H1 (cell line): ENCODE data around the gene GATA1. TPM values are rescaled to one million over a fixed set of nuclear protein-coding genes. Genes with fewer than 3 reads are reported as not detected.

Source experiments
- CTCF ChIA-PET: fragments of 300-600 bp; sonication (Branson Sonifier 250); formaldehyde crosslinking; loops from one replicate; lab custom pipeline; 2021; ENCODE audit not compliant: partially characterized antibody; lab: Charles Lee
- POLR2A ChIA-PET: fragments of 300-600 bp; sonication (Branson Sonifier 250); formaldehyde crosslinking; loops from one replicate; lab custom pipeline; 2021; ENCODE audit warnings: inconsistent platforms; ENCODE audit not compliant: partially characterized antibody; lab: Charles Lee
- DNase-seq, 2 experiments: peaks; one replicate each; pipeline versions ENCODE4 v3.0.0 to v3.0.0-alpha.2; 2010 to 2022; ENCODE audit warnings: low spot score in 2 of 2, low read depth in 1 of 2, mixed read lengths in 1 of 2
- FAIRE-seq: peaks from 2 replicates; lab custom pipeline; 2011; peaks lifted over from hg19 to GRCh38; lab: Jason Lieb, UNC
- H2AFZ ChIP-seq: 2 replicates; pipeline ENCODE4 v1.8.1; 2012; ENCODE audit warnings: low read length, inconsistent platforms
- H2AK5ac ChIP-seq: 2 replicates; pipeline ENCODE4 v1.6.1; 2013; ENCODE audit warnings: low read depth, low read length
- H2BK120ac ChIP-seq: replicated peaks from 2 replicates; pipeline ENCODE3; 2013; ENCODE audit warnings: low read depth, low read length, inconsistent platforms
- H2BK12ac ChIP-seq: 2 replicates; pipeline ENCODE4 v1.6.1; 2013; ENCODE audit warnings: low read depth, low read length
- H2BK15ac ChIP-seq: 2 replicates; pipeline ENCODE4 v1.6.1; 2013; ENCODE audit warnings: low read length
- H2BK20ac ChIP-seq: 2 replicates; pipeline ENCODE4 v1.6.1; 2013; ENCODE audit warnings: low read length
- H2BK5ac ChIP-seq: 2 replicates; pipeline ENCODE4 v1.6.1; 2013; ENCODE audit warnings: low read depth, low read length
- H3K14ac ChIP-seq: 2 replicates; pipeline ENCODE4 v1.6.1; 2013; ENCODE audit warnings: inconsistent platforms; ENCODE audit not compliant: insufficient read length
- H3K18ac ChIP-seq: 2 replicates; pipeline ENCODE4 v1.6.1; 2013; ENCODE audit warnings: low read length; ENCODE audit errors: extremely low read depth
- H3K23ac ChIP-seq: 2 replicates; pipeline ENCODE4 v1.6.1; 2013; ENCODE audit warnings: inconsistent platforms; ENCODE audit not compliant: insufficient read length
- H3K23me2 ChIP-seq: 2 replicates; pipeline ENCODE4 v1.6.1; 2013; ENCODE audit warnings: low read depth, low read length
- H3K27ac ChIP-seq: 2 replicates; pipeline ENCODE4 v1.6.1; 2011; ENCODE audit warnings: low read depth, low read length, inconsistent platforms
- H3K27me3 ChIP-seq, 4 experiments: replicated peaks in 1 of 4; 1 replicate in 1 of 4; 2 replicates in 3 of 4; pipeline versions ENCODE4 v1.6.1 to v1.8.1; 2011 to 2013; ENCODE audit warnings: low read length in 3 of 4, mild to moderate bottlenecking in 3 of 4, inconsistent platforms in 2 of 4, mixed read lengths in 2 of 4, moderate library complexity in 1 of 4; ENCODE audit not compliant: control insufficient read depth in 3 of 4, insufficient read depth in 3 of 4; ENCODE audit errors: extremely low read depth in 1 of 4
- H3K36me3 ChIP-seq, 4 experiments: 2 replicates each; pipeline versions ENCODE4 v1.6.1 to v1.8.1; 2011 to 2013; ENCODE audit warnings: mild to moderate bottlenecking in 4 of 4, low read length in 3 of 4, moderate library complexity in 2 of 4, control low read depth in 1 of 4, inconsistent platforms in 1 of 4; ENCODE audit not compliant: insufficient read depth in 4 of 4, control insufficient read depth in 2 of 4
- H3K4ac ChIP-seq: replicated peaks from 2 replicates; pipeline ENCODE3; 2013; ENCODE audit warnings: low read length, low read depth, mixed read lengths, inconsistent platforms; ENCODE audit not compliant: insufficient read length
- H3K4me1 ChIP-seq, 4 experiments: replicated peaks in 1 of 4; 1 replicate in 1 of 4; 2 replicates in 3 of 4; pipeline versions ENCODE4 v1.6.1 to v1.8.1; 2011 to 2013; ENCODE audit warnings: low read length in 3 of 4, inconsistent platforms in 2 of 4, mixed read lengths in 1 of 4; ENCODE audit not compliant: insufficient read depth in 4 of 4, control insufficient read depth in 3 of 4
- H3K4me2 ChIP-seq, 2 experiments: 2 replicates each; pipeline versions ENCODE4 v1.6.1 to v1.8.1; 2011 to 2013; ENCODE audit warnings: low read depth in 2 of 2, low read length in 2 of 2, control low read depth in 1 of 2, inconsistent platforms in 1 of 2, mild to moderate bottlenecking in 1 of 2; ENCODE audit not compliant: insufficient read depth in 1 of 2
- H3K4me3 ChIP-seq, 4 experiments: fragments of 200-600, 300-600 bp in 1 of 4; sonication (generic), shearing (Covaris generic), sonication (Bioruptor Twin) in 1 of 4; 2 replicates each; pipeline versions ENCODE4 v1.5.1 to v1.8.1; 2011 to 2016; ENCODE audit warnings: low read length in 4 of 4, low read depth in 3 of 4, control low read depth in 2 of 4, inconsistent platforms in 2 of 4, mild to moderate bottlenecking in 2 of 4, mixed read lengths in 1 of 4, moderate library complexity in 1 of 4; ENCODE audit not compliant: insufficient read depth in 2 of 4; ENCODE audit errors: extremely low read depth in 1 of 4
- H3K56ac ChIP-seq: replicated peaks from 2 replicates; pipeline ENCODE3; 2013; ENCODE audit warnings: low read depth, mild to moderate bottlenecking, mixed read lengths, low read length, inconsistent platforms; ENCODE audit not compliant: insufficient read length
- H3K79me1 ChIP-seq: 2 replicates; pipeline ENCODE4 v1.6.1; 2013; ENCODE audit warnings: low read depth, low read length, control low read depth
- H3K79me2 ChIP-seq, 2 experiments: 2 replicates each; pipeline versions ENCODE4 v1.6.1 to v1.8.1; 2012 to 2013; ENCODE audit warnings: low read length in 2 of 2, mild to moderate bottlenecking in 2 of 2, inconsistent platforms in 1 of 2; ENCODE audit not compliant: insufficient read depth in 2 of 2, control insufficient read depth in 1 of 2
- H3K9ac ChIP-seq, 4 experiments: replicated peaks in 1 of 4; 1 replicate in 1 of 4; 2 replicates in 3 of 4; pipeline versions ENCODE4 v1.6.1 to v1.8.1; 2011 to 2013; ENCODE audit warnings: low read depth in 3 of 4, low read length in 3 of 4, control low read depth in 2 of 4, mild to moderate bottlenecking in 2 of 4, moderate library complexity in 2 of 4, inconsistent platforms in 1 of 4; ENCODE audit errors: extremely low read depth in 1 of 4
- H3K9me3 ChIP-seq, 2 experiments: 2 replicates each; pipeline versions ENCODE4 v1.6.1 to v1.8.1; 2012 to 2013; ENCODE audit warnings: mild to moderate bottlenecking in 2 of 2, moderate library complexity in 2 of 2, control low read depth in 1 of 2, inconsistent platforms in 1 of 2, low read depth in 1 of 2, low read length in 1 of 2, mixed read lengths in 1 of 2; ENCODE audit not compliant: insufficient read depth in 2 of 2
- H4K20me1 ChIP-seq, 2 experiments: replicated peaks in 1 of 2; 2 replicates each; pipeline versions ENCODE3 to v1.8.1; 2011 to 2013; ENCODE audit warnings: inconsistent platforms in 2 of 2, low read length in 2 of 2, mild to moderate bottlenecking in 1 of 2; ENCODE audit not compliant: insufficient read depth in 2 of 2, control insufficient read depth in 1 of 2
- H4K5ac ChIP-seq: 2 replicates; pipeline ENCODE4 v1.6.1; 2013; ENCODE audit warnings: low read length, low read depth, mixed read lengths, inconsistent platforms; ENCODE audit not compliant: insufficient read length
- H4K8ac ChIP-seq: 2 replicates; pipeline ENCODE4 v1.8.0; 2013; ENCODE audit warnings: mild to moderate bottlenecking, moderate library complexity, low read length, inconsistent platforms; ENCODE audit not compliant: insufficient read depth; ENCODE audit errors: extremely low read depth
- H4K91ac ChIP-seq: replicated peaks from 2 replicates; pipeline ENCODE3; 2013; ENCODE audit warnings: low read length, mixed read lengths, inconsistent platforms; ENCODE audit not compliant: insufficient read length
- CTCF ChIP-seq, 3 experiments: IDR thresholded peaks; 1 replicate in 2 of 3; 2 replicates in 1 of 3; pipeline versions ENCODE4 v1.5.1 to v1.6.1; 2011; ENCODE audit warnings: low read length in 3 of 3, mild to moderate bottlenecking in 3 of 3, inconsistent platforms in 2 of 3, low read depth in 1 of 3, moderate library complexity in 1 of 3; ENCODE audit not compliant: insufficient read depth in 1 of 3; ENCODE audit errors: control extremely low read depth in 1 of 3
- GABPA ChIP-seq: IDR thresholded peaks from 2 replicates; pipeline ENCODE4 v1.6.1; 2011; ENCODE audit warnings: mild to moderate bottlenecking, low read length, moderate library complexity, borderline replicate concordance; ENCODE audit not compliant: insufficient read depth
- HDAC2 ChIP-seq, 2 experiments: fragments of 300-600 bp in 1 of 2; sonication (generic) in 1 of 2; IDR thresholded peaks; 2 replicates each; pipeline ENCODE4 v1.6.1; 2011 to 2012; ENCODE audit warnings: low read depth in 2 of 2, low read length in 2 of 2, mild to moderate bottlenecking in 2 of 2, moderate library complexity in 2 of 2, borderline replicate concordance in 1 of 2, inconsistent platforms in 1 of 2
- MAX ChIP-seq: IDR thresholded peaks from 2 replicates; pipeline ENCODE4 v1.6.1; 2012; ENCODE audit warnings: inconsistent platforms
- SP2 ChIP-seq: IDR thresholded peaks from 2 replicates; pipeline ENCODE4 v1.6.1; 2012; ENCODE audit warnings: mild to moderate bottlenecking, low read length, inconsistent platforms
- SP4 ChIP-seq: IDR thresholded peaks from 2 replicates; pipeline ENCODE4 v1.6.1; 2012; ENCODE audit warnings: low read length, inconsistent platforms
- SRF ChIP-seq: IDR thresholded peaks from 2 replicates; pipeline ENCODE4 v1.6.1; 2011; ENCODE audit warnings: mild to moderate bottlenecking, low read depth, low read length, moderate library complexity
- WGBS, 2 experiments: shearing (Covaris generic) in 1 of 2; methylation state at CpG; one replicate each; pipeline versions ENCODE4 v1.1.6 to v1.1.7; 2013 to 2015; ENCODE audit warnings: low lambda C conversion rate in 2 of 2, mixed read lengths in 2 of 2, inconsistent platforms in 1 of 2, low coverage in 1 of 2, missing lambda C conversion rate in 1 of 2; ENCODE audit not compliant: insufficient replicate concordance in 2 of 2, insufficient coverage in 1 of 2, insufficient read length in 1 of 2; ENCODE audit errors: extremely low coverage in 1 of 2, missing lambda C conversion rate in 1 of 2; 5-methylcytosine and 5-hydroxymethylcytosine counted together
- polyA plus RNA-seq, 7 experiments: library from polyadenylated mRNA; depleted of rRNA in 3 of 7; stranded (reverse) in 5 of 7; unstranded in 2 of 7; fragments of >200 nt in 5 of 7; fragments of 200-250 nt in 2 of 7; gene quantifications; 1 replicate in 5 of 7; 2 replicates in 1 of 7; 4 replicates in 1 of 7; pipeline versions ENCODE4 v1.2.1 to v1.2.3, GENCODE V29; 2011 to 2013; ENCODE audit warnings: missing spikeins in 2 of 7, mixed read lengths in 2 of 7
- total RNA-seq: library from RNA; stranded (reverse); fragmentation: NEBNext Ultra II Directional; extraction: Animal tissue kit (Norgen Biotek cat#: 25700); gene quantifications from 2 replicates; pipeline ENCODE4 v1.2.1, GENCODE V29; 2021

The GATA1 gene
- total and polyA plus RNA-seq, 2 of the 8 experiments (the other 6 are each of a cell fraction or from before 2014, with no cell fraction given), result 0.05 TPM; not detected in 1

- Histone ChIP-seq H3K56ac (no peak overlapping the region), H4K8ac (no peak overlapping the region), H4K5ac (no peak overlapping the region), H2BK12ac (no peak overlapping the region), H3K14ac (no peak overlapping the region), H2BK120ac (no peak overlapping the region), H3K36me3 (no peaks in the 10 kb centered on the region), H3K9me3 (no peaks in the 10 kb centered on the region), H3K18ac (no peak overlapping the region), H2BK15ac (no peak overlapping the region), H3K4ac (no peak overlapping the region), H3K27me3 (peaks cover 21 to 61% (median 48%) of the 10 kb centered on the region in 4 experiments), H3K79me2 (no peaks in the 10 kb centered on the region), H3K79me1 (no peaks in the 10 kb centered on the region), H2AK5ac (no peak overlapping the region), H3K9ac (no peak overlapping the region), H3K27ac (no peak overlapping the region), H3K23ac (no peak overlapping the region), H2BK20ac (no peak overlapping the region), H3K4me2 (peak overlapping the region in 1 of 2 experiments; percentile 85; a peak in 1 of 4 replicates), H4K20me1 (peaks cover 0 to 3% of the 10 kb centered on the region in 2 experiments), H4K91ac (no peak overlapping the region), H3K4me3 (no peak overlapping the region), H3K23me2 (peaks cover 11% of the 10 kb centered on the region; the same call in 1 of the 2 replicates), H3K4me1 (peaks cover 0 to 8% (median 4%) of the 10 kb centered on the region in 4 experiments; a peak in 4 of 7 replicates), H2AFZ (no peak overlapping the region), H2BK5ac (no peak overlapping the region)
- 68% methylated on average over 9 of the region's 9 CpGs; no CpG with 5 or more reads in 1 of the 2 experiments for WGBS, 2 experiments
- TF ChIP-seq GABPA, result no peak
- TF ChIP-seq CTCF (IDR thresholded peaks at IDR 0.05; ENCODE audit: control extremely low read depth in 1 of 3, insufficient read depth in 1 of 3, low read depth in 1 of 3, low read length in 3 of 3), result no peak
- TF ChIP-seq MAX, result no peak
- no peak for TF ChIP-seq SP4
- TF ChIP-seq SP2, result no peak
- TF ChIP-seq SRF, result no peak
- TF ChIP-seq HDAC2 (IDR thresholded peaks at IDR 0.05; ENCODE audit: borderline replicate concordance in 1 of 2, low read depth in 2 of 2, low read length in 2 of 2), result no peak
- no peak for FAIRE-seq
- DNase-seq, result no peak
- CTCF ChIA-PET, result interaction anchor here (0.6 to 1.2 kb wide), 2 partner anchors 13 to 162 kb away, joined by 3 to 5 read pairs; no protein-coding TSS in a partner anchor
- POLR2A ChIA-PET, result interaction anchor here (0.7 to 1.1 kb wide), 2 partner anchors 10 to 351 kb away, joined by 3 read pairs; no protein-coding TSS in a partner anchor
Observed at GRCh38 chrX:48833542-48834138, 47.2 kb downstream of the GATA1 start.
